Measurements from ENCODE around the gene TBC1D17. TPM values are rescaled to one million over a fixed set of nuclear protein-coding genes. Genes with fewer than 3 reads are reported as not detected.

The TBC1D17 gene
- total RNA-seq: 10 to 100 TPM; 48.7 to 84.3 (median 66.4) TPM

DNA sequence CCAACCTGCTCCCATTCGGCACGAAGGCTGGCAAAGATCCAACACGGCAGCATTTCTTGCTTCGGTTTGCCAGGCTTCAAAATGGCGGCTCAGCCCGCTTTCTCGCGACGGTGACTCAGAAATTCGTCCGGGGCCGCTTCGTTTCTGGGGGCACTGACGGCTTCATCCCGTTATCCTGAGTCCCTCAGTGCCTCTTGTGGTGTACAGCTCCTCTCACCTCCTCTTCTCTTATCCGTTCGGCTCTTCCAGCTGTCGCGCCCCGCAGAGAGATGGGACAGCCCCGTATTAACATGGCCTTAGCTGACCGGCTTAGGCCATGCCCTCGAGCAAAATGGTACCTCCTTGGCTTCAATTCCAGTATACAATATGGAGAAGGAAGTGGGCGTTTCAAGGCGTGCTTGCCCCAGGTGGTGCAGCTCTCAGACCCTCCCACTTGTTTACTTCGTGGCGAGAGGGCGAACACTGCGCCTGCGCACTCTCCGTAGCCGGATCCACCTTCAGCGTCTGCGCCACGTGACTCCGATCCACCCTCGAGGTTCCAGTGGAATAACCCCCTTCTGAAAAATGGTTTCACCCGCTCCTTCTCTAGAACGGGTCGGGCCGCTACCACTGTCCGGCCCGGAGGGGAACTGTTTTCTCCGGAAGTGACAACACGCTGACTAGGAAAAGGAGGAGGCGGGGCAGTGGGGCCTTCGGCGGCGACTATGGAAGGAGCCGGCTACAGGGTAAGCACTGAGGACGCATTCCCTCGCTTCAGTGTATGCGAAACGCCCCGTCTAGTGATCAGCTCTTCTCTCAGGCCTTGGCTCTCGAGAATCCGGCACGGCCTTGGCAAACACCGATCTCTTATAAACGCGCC is at the start of gene TBC1D17, which contains the start of gene AKT1S1:
Gene TBC1D17 (plus strand): TSS at position 683 of the 859 bp plus-strand sequence. CDS start 22 bp downstream, at position 705.
Gene AKT1S1 (minus strand): TSS at position 336 of the 859 bp plus-strand sequence. CDS start 4,060 bp downstream, outside the sequence.
- Histone ChIP-seq H3K9me3 (no peaks in the 10 kb centered on the region), H3K36me3 (peaks cover 4 to 46% of the 10 kb centered on the region in 2 donors), H3K27me3 (no peaks in the 10 kb centered on the region), H3K4me3 (peak within 1 kb of the TSS; percentile 91 to 95 (median 92)), H3K4me1 (peaks cover 30 to 35% of the 10 kb centered on the region in 2 donors), H3K27ac (peak within 1 kb of the TSS; percentile 91 to 100 (median 99))
- ATAC-seq (peak; percentile 85 to 87), DNase-seq (peak; percentile 100)
- intact Hi-C loops (cut with DNase I; ENCODE audit: low total_unique reads) (loop anchor here (1.0 to 10.0 kb wide), 10 partner anchors 26 to 1242 kb away; partner anchors contain the start of genes DBP, MYH14, PRMT1 and PTOV1), in situ Hi-C loops (cut with MboI; ENCODE audit: low sequenced_read_pairs in 4 of 4) (loop anchor here in 2 of 4 donors (10.0 kb wide), 1 partner anchor 62 kb away; the partner anchor contains the start of genes FUZ (in 2 of the 2) and MED25 (in 2 of the 2))
- TF ChIP-seq, protein P1, sequence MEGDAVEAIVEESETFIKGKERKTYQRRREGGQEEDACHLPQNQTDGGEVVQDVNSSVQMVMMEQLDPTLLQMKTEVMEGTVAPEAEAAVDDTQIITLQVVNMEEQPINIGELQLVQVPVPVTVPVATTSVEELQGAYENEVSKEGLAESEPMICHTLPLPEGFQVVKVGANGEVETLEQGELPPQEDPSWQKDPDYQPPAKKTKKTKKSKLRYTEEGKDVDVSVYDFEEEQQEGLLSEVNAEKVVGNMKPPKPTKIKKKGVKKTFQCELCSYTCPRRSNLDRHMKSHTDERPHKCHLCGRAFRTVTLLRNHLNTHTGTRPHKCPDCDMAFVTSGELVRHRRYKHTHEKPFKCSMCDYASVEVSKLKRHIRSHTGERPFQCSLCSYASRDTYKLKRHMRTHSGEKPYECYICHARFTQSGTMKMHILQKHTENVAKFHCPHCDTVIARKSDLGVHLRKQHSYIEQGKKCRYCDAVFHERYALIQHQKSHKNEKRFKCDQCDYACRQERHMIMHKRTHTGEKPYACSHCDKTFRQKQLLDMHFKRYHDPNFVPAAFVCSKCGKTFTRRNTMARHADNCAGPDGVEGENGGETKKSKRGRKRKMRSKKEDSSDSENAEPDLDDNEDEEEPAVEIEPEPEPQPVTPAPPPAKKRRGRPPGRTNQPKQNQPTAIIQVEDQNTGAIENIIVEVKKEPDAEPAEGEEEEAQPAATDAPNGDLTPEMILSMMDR (IDR thresholded peaks at IDR 0.05 in 4 of 5, conservative IDR thresholded peaks at IDR 0.05 in 1 of 5): no peak
- TF ChIP-seq POLR2A (IDR thresholded peaks at IDR 0.05): peak; percentile 91 to 94

DNA sequence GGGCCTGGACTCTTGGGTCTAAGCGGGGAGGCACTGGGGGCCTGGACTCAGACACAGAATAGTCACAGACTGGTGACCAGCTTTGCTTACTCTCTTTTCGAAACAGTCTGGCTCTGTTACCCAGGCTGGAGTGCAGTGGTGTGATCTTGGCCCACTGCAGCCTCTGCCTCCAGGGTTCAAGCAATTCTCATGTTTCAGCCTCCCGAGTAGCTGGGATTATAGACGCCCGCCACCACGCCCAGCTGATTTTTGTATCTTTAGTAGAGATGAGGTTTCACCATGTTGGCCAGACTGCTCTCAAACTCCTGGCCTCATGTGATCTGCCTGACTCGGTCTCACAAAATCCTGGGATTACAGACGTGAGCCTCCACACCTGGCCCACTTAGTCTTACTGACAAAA is 48.3 kb upstream of the TBC1D17 start:
- H3K36me3 ChIP-seq: peaks cover 0 to 23% of the 10 kb centered on the region in 2 donors
- intact Hi-C loops (cut with DNase I; ENCODE audit: low total_unique reads): loop anchor here (2.0 kb wide), 1 partner anchor 14 kb away; no protein-coding TSS in a partner anchor
- H3K27me3 ChIP-seq: no peaks in the 10 kb centered on the region
- DNase-seq (peak; percentile 61 to 76), ATAC-seq (peak; percentile 35 to 40)
- in situ Hi-C loops (cut with MboI; ENCODE audit: low sequenced_read_pairs in 4 of 4): no loop called here
- no peak overlapping the region for H3K4me3 ChIP-seq
- peak overlapping the region; percentile 87 to 96 (median 94) for H3K27ac ChIP-seq
- H3K9me3 ChIP-seq: no peaks in the 10 kb centered on the region
- TF ChIP-seq POLR2A (IDR thresholded peaks at IDR 0.05): no peak
- TF ChIP-seq, protein P1 (IDR thresholded peaks at IDR 0.05 in 4 of 5, conservative IDR thresholded peaks at IDR 0.05 in 1 of 5): no peak
- peaks cover 28 to 52% of the 10 kb centered on the region in 2 donors for H3K4me1 ChIP-seq

DNA sequence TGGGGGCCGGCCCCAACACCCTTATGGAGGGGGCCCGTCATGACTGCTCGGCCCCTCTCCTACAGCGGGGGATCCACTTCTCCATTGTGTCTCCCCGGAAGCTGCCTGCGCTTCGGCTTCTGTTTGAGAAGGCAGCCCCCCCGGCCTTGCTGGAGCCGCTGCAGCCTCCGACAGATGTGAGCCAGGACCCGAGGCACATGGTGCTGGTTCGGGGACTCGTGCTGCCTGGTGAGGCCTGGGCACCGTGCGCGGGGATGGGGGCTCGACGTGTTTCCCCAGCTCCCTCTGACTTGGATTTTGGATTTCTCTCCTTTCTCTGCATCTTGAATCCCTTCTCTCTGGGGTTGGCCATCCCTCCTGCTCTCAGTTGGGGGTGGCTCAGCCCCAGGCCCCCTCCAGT is 47.8 kb upstream of the TBC1D17 start:
- no peak for ATAC-seq
- intact Hi-C loops (cut with DNase I; ENCODE audit: low total_unique reads) (loop anchor here (2.0 kb wide), 1 partner anchor 13 kb away; no protein-coding TSS in a partner anchor), in situ Hi-C loops (cut with MboI; ENCODE audit: low sequenced_read_pairs in 4 of 4) (no loop called here)

DNA sequence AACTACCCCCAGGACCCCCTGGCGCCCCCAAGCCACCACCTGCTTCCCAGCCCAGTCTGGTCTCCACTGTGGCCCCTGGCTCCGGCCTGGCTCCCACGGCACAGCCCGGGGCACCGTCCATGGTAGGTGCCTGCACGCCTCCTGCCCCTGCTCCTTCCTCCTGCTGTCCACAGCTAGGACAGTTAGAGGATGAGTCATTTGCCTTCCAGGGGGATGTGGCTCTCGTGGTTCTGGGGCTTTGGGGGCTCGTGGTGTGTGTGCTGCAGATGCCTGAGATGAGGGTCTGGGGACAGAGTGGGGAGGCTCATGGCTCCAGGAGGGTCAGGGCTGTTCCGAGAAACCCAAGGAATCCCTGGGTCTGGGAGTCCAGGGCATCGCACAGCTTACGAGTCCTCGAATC is 46.7 kb upstream of the TBC1D17 start:
- Histone ChIP-seq H3K27ac (peak overlapping the region; percentile 94 to 96 (median 94)), H3K36me3 (peaks cover 0 to 38% of the 10 kb centered on the region in 2 donors), H3K4me3 (no peak overlapping the region), H3K27me3 (no peaks in the 10 kb centered on the region), H3K4me1 (peaks cover 33 to 54% of the 10 kb centered on the region in 2 donors), H3K9me3 (no peaks in the 10 kb centered on the region)
- no peak for DNase-seq
- intact Hi-C loops (cut with DNase I; ENCODE audit: low total_unique reads) (no loop called here), in situ Hi-C loops (cut with MboI; ENCODE audit: low sequenced_read_pairs in 4 of 4) (no loop called here)
- TF ChIP-seq POLR2A (IDR thresholded peaks at IDR 0.05): no peak
- TF ChIP-seq, protein P1 (IDR thresholded peaks at IDR 0.05 in 4 of 5, conservative IDR thresholded peaks at IDR 0.05 in 1 of 5): no peak
- no peak for ATAC-seq

More for the DNA sequence above, 47.8 kb upstream of the TBC1D17 start:
- peaks cover 0 to 28% of the 10 kb centered on the region in 2 donors for H3K36me3 ChIP-seq
- peaks cover 33 to 57% of the 10 kb centered on the region in 2 donors for H3K4me1 ChIP-seq
- no peak for TF ChIP-seq POLR2A (IDR thresholded peaks at IDR 0.05)
- TF ChIP-seq, protein P1 (IDR thresholded peaks at IDR 0.05 in 4 of 5, conservative IDR thresholded peaks at IDR 0.05 in 1 of 5): no peak
- H3K4me3 ChIP-seq: no peak overlapping the region
- no peak for DNase-seq
- H3K27me3 ChIP-seq: no peaks in the 10 kb centered on the region
- no peaks in the 10 kb centered on the region for H3K9me3 ChIP-seq
- H3K27ac ChIP-seq: peak overlapping the region; percentile 87 to 96 (median 94)
